ENCODE measurements around the gene CBX3.

DNA sequence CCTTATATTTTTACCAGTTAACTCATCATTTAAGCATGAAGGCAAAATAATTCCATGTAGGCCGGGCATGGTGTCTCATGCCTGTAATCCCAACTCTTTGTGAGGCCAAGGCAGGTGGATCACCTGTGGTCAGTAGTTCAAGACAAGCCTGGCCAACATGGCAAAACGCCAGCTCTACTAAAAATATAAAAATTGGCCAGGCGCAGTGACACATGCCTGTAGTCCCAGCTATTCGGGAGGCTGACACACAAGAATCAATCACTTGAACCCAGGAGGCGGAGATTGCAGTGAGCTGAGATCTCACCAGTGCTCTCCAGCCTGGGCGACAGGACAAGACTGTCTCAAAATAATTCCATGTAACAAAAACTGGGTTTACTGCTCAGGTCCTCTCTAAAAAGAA lies 19.3 kb upstream of the CBX3 start:
- TF ChIP-seq, protein P1, sequence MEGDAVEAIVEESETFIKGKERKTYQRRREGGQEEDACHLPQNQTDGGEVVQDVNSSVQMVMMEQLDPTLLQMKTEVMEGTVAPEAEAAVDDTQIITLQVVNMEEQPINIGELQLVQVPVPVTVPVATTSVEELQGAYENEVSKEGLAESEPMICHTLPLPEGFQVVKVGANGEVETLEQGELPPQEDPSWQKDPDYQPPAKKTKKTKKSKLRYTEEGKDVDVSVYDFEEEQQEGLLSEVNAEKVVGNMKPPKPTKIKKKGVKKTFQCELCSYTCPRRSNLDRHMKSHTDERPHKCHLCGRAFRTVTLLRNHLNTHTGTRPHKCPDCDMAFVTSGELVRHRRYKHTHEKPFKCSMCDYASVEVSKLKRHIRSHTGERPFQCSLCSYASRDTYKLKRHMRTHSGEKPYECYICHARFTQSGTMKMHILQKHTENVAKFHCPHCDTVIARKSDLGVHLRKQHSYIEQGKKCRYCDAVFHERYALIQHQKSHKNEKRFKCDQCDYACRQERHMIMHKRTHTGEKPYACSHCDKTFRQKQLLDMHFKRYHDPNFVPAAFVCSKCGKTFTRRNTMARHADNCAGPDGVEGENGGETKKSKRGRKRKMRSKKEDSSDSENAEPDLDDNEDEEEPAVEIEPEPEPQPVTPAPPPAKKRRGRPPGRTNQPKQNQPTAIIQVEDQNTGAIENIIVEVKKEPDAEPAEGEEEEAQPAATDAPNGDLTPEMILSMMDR (IDR thresholded peaks at IDR 0.05): no peak
- no peak for TF ChIP-seq POLR2A (IDR thresholded peaks at IDR 0.05)

Measured in heart left ventricle (tissue), 13 donors.